ENCODE data around the gene IRGQ.

DNA sequence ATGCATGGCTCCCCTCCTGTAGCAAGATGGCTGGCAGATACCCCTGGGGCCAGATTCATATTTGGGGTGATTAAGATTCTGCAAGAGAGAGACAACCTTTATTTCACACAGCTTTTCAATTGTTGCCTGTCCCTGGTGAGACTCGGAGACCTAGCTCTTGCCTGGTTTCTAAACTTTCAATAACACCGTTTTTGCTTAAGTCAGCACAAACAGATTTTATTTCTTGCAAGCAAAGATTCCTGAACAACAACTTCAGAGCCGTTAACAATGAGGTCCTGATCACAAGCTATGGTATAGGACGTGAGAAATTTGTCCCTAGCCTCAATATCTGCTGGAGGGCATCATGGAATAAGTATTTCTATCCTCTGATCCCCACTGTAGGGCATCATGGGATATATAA lies 46.6 kb upstream of the IRGQ start:
- TF ChIP-seq, protein P1, sequence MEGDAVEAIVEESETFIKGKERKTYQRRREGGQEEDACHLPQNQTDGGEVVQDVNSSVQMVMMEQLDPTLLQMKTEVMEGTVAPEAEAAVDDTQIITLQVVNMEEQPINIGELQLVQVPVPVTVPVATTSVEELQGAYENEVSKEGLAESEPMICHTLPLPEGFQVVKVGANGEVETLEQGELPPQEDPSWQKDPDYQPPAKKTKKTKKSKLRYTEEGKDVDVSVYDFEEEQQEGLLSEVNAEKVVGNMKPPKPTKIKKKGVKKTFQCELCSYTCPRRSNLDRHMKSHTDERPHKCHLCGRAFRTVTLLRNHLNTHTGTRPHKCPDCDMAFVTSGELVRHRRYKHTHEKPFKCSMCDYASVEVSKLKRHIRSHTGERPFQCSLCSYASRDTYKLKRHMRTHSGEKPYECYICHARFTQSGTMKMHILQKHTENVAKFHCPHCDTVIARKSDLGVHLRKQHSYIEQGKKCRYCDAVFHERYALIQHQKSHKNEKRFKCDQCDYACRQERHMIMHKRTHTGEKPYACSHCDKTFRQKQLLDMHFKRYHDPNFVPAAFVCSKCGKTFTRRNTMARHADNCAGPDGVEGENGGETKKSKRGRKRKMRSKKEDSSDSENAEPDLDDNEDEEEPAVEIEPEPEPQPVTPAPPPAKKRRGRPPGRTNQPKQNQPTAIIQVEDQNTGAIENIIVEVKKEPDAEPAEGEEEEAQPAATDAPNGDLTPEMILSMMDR (conservative IDR thresholded peaks at IDR 0.05; ENCODE audit: low read depth, low read length) = no peak
- no peak for TF ChIP-seq EZH2 (IDR thresholded peaks at IDR 0.05; ENCODE audit: borderline replicate concordance, low read depth, low read length, poor library complexity, severe bottlenecking)
